Activated CD8-positive, alpha-beta memory T cell treated with anti-CD3 and anti-CD28 coated beads for 4 hours (primary cell): ENCODE results near the gene ATXN7L1.
"Not testable (repeated sequence)": the region's sequence is repeated elsewhere in the genome, so short reads cannot be mapped to it uniquely, and the experiment has no call there.

Experiments
- DNase-seq, 2 donors: peaks; one replicate each; pipeline ENCODE4 v3.0.0-alpha.2; 2020; ENCODE audit warnings: low read depth in 2 of 2

The ATXN7L1 gene

GRCh38 chr7:105617280-105618015 lies 259.0 kb downstream of the ATXN7L1 start:
- DNase-seq = no peak

GRCh38 chr7:105614341-105614840 lies 262.0 kb downstream of the ATXN7L1 start:
- DNase-seq = no peak

- DNase-seq = no peak
Observed at GRCh38 chr7:105613611-105614330, 262.6 kb downstream of the ATXN7L1 start.

GRCh38 chr7:105612806-105613205 lies 263.6 kb downstream of the ATXN7L1 start:
- DNase-seq = no peak

GRCh38 chr7:105611856-105612775 lies 264.3 kb downstream of the ATXN7L1 start:
- no peak for DNase-seq

- DNase-seq = no peak
Observed at GRCh38 chr7:105610165-105610930, 266.1 kb downstream of the ATXN7L1 start.

GRCh38 chr7:105602325-105603305 lies 273.8 kb downstream of the ATXN7L1 start:
- no peak for DNase-seq

GRCh38 chr7:105600720-105601550 lies 275.5 kb downstream of the ATXN7L1 start:
- DNase-seq = no peak

- DNase-seq = no peak
Observed at GRCh38 chr7:105599551-105599950, 276.8 kb downstream of the ATXN7L1 start.

- DNase-seq = not testable (repeated sequence)
Observed at GRCh38 chr7:105599080-105599479, 277.3 kb downstream of the ATXN7L1 start.

GRCh38 chr7:105596866-105597265 lies 279.5 kb downstream of the ATXN7L1 start:
- DNase-seq = no peak

- no peak for DNase-seq
Observed at GRCh38 chr7:105594034-105594433, 282.4 kb downstream of the ATXN7L1 start.

GRCh38 chr7:105591522-105591921 lies 284.9 kb downstream of the ATXN7L1 start:
- DNase-seq = no peak

GRCh38 chr7:105590793-105591192 lies 285.6 kb downstream of the ATXN7L1 start:
- DNase-seq = no peak

GRCh38 chr7:105589356-105590077 lies 286.9 kb downstream of the ATXN7L1 start:
- peak in 1 of 2 donors; percentile 19 for DNase-seq

GRCh38 chr7:105587909-105588635 lies 288.3 kb downstream of the ATXN7L1 start:
- DNase-seq = no peak

- no peak for DNase-seq
Observed at GRCh38 chr7:105585850-105586500, 290.4 kb downstream of the ATXN7L1 start.
